H9 (cell line): ENCODE measurements around the gene SSBP3. TPM values are rescaled to one million over a fixed set of nuclear protein-coding genes. Genes with fewer than 3 reads are reported as not detected.

Source experiments
- DNase-seq: peaks from one replicate; pipeline ENCODE4 v3.0.0-alpha.2; 2017
- H2AFZ ChIP-seq: one replicate; pipeline ENCODE4 v1.6.1; 2013; ENCODE audit warnings: mild to moderate bottlenecking, low read length, control low read depth, moderate library complexity
- H2AK5ac ChIP-seq: 2 replicates; pipeline ENCODE4 v1.6.1; 2013; ENCODE audit warnings: low read length, control low read depth, mixed read lengths; ENCODE audit not compliant: insufficient read length
- H2BK120ac ChIP-seq: one replicate; pipeline ENCODE4 v1.6.1; 2013; ENCODE audit warnings: low read depth, mild to moderate bottlenecking, low read length, control low read depth, inconsistent platforms; ENCODE audit not compliant: poor library complexity, severe bottlenecking
- H2BK12ac ChIP-seq: 2 replicates; pipeline ENCODE4 v1.6.1; 2013; ENCODE audit warnings: low read length, control low read depth, mixed read lengths, low read depth; ENCODE audit not compliant: insufficient read length
- H2BK15ac ChIP-seq: 2 replicates; pipeline ENCODE4 v1.6.1; 2013; ENCODE audit warnings: low read depth, low read length, control low read depth
- H2BK20ac ChIP-seq: one replicate; pipeline ENCODE4 v1.6.1; 2013; ENCODE audit warnings: low read depth, mild to moderate bottlenecking, low read length, control low read depth, inconsistent platforms; ENCODE audit not compliant: poor library complexity, severe bottlenecking
- H2BK5ac ChIP-seq: 2 replicates; pipeline ENCODE4 v1.6.1; 2013; ENCODE audit warnings: low read length, control low read depth, mixed read lengths; ENCODE audit not compliant: insufficient read length
- H3K14ac ChIP-seq: 2 replicates; pipeline ENCODE4 v1.6.1; 2013; ENCODE audit warnings: low read length, control low read depth; ENCODE audit not compliant: insufficient read depth
- H3K18ac ChIP-seq: 2 replicates; pipeline ENCODE4 v1.6.1; 2013; ENCODE audit warnings: low read depth, mild to moderate bottlenecking, mixed read lengths, low read length, control low read depth; ENCODE audit not compliant: insufficient read length
- H3K23ac ChIP-seq: 2 replicates; pipeline ENCODE4 v1.6.1; 2013; ENCODE audit warnings: low read length, control low read depth, mixed read lengths, low read depth; ENCODE audit not compliant: insufficient read length
- H3K23me2 ChIP-seq: 2 replicates; pipeline ENCODE4 v1.6.1; 2013; ENCODE audit warnings: low read depth, mild to moderate bottlenecking, mixed read lengths, low read length, control low read depth; ENCODE audit not compliant: insufficient read length, poor library complexity, severe bottlenecking
- H3K27ac ChIP-seq: 2 replicates; pipeline ENCODE4 v1.5.1; 2013; ENCODE audit warnings: low read length, control low read depth, mixed read lengths, low read depth; ENCODE audit not compliant: insufficient read length
- H3K27me3 ChIP-seq: 2 replicates; pipeline ENCODE4 v1.6.1; 2013; ENCODE audit warnings: low read length, control low read depth, inconsistent platforms; ENCODE audit not compliant: insufficient read depth
- H3K4ac ChIP-seq: 2 replicates; pipeline ENCODE4 v1.6.1; 2013; ENCODE audit warnings: low read depth, mild to moderate bottlenecking, control low read depth, inconsistent platforms, low read length, moderate library complexity
- H3K4me1 ChIP-seq: 2 replicates; pipeline ENCODE4 v1.6.1; 2013; ENCODE audit warnings: low read length, control low read depth, inconsistent platforms; ENCODE audit not compliant: insufficient read depth
- H3K4me2 ChIP-seq: 2 replicates; pipeline ENCODE4 v1.6.1; 2013; ENCODE audit warnings: low read length, control low read depth, mixed read lengths; ENCODE audit not compliant: insufficient read length, insufficient read depth
- H3K56ac ChIP-seq: 2 replicates; pipeline ENCODE4 v1.6.1; 2013; ENCODE audit warnings: low read depth, mild to moderate bottlenecking, mixed read lengths, low read length, control low read depth; ENCODE audit not compliant: insufficient read length
- H3K79me1 ChIP-seq: 2 replicates; pipeline ENCODE4 v1.6.1; 2013; ENCODE audit warnings: low read depth, mild to moderate bottlenecking, moderate library complexity, low read length, control low read depth, inconsistent platforms; ENCODE audit not compliant: insufficient read depth, poor library complexity, severe bottlenecking
- H3K79me2 ChIP-seq: 2 replicates; pipeline ENCODE4 v1.6.1; 2013; ENCODE audit warnings: low read length, control low read depth, inconsistent platforms; ENCODE audit not compliant: insufficient read depth
- H3K9ac ChIP-seq: 2 replicates; pipeline ENCODE4 v1.6.1; 2013; ENCODE audit warnings: low read length, control low read depth, mixed read lengths; ENCODE audit not compliant: insufficient read length; ENCODE audit errors: extremely low read depth
- H3K9me3 ChIP-seq: one replicate; pipeline ENCODE4 v1.6.1; 2013; ENCODE audit warnings: low read depth, low read length, inconsistent platforms; ENCODE audit not compliant: control insufficient read depth
- H3T11ph ChIP-seq: one replicate; pipeline ENCODE4 v1.6.1; 2013; ENCODE audit warnings: mild to moderate bottlenecking, low read length, control low read depth, inconsistent platforms
- H4K20me1 ChIP-seq: one replicate; pipeline ENCODE4 v1.6.1; 2013; ENCODE audit not compliant: control insufficient read depth, insufficient read length, insufficient read depth
- H4K5ac ChIP-seq: 2 replicates; pipeline ENCODE4 v1.6.1; 2013; ENCODE audit warnings: low read depth, mild to moderate bottlenecking, mixed read lengths, low read length, control low read depth; ENCODE audit not compliant: insufficient read length
- H4K8ac ChIP-seq: replicated peaks from 2 replicates; pipeline ENCODE4 v1.6.1; 2013; ENCODE audit warnings: low read length, control low read depth, mixed read lengths, low read depth; ENCODE audit not compliant: insufficient read length
- H4K91ac ChIP-seq: 2 replicates; pipeline ENCODE4 v1.6.1; 2013; ENCODE audit warnings: low read depth, mild to moderate bottlenecking, moderate library complexity, mixed read lengths, low read length, control low read depth; ENCODE audit not compliant: insufficient read length
- H3K27ac Mint-ChIP-seq, 3 experiments: 2 replicates in 2 of 3; 3 replicates in 1 of 3; pipeline ENCODE4 v1.8.0; 2020 to 2021; ENCODE audit warnings: mixed read lengths in 3 of 3, mild to moderate bottlenecking in 1 of 3, moderate library complexity in 1 of 3
- H3K27me3 Mint-ChIP-seq: 2 replicates; pipeline ENCODE4 v1.8.0; 2021; ENCODE audit warnings: low read depth, mild to moderate bottlenecking, moderate library complexity, mixed read lengths
- H3K36me3 Mint-ChIP-seq, 3 experiments: 2 replicates in 2 of 3; 3 replicates in 1 of 3; pipeline ENCODE4 v1.8.0; 2020 to 2021; ENCODE audit warnings: low read depth in 3 of 3, mixed read lengths in 3 of 3; ENCODE audit not compliant: insufficient read depth in 1 of 3
- H3K4me1 Mint-ChIP-seq, 2 experiments: 2 replicates each; pipeline ENCODE4 v1.8.0; 2020; ENCODE audit warnings: mixed read lengths in 2 of 2
- H3K4me3 Mint-ChIP-seq, 2 experiments: 2 replicates in 1 of 2; 3 replicates in 1 of 2; pipeline ENCODE4 v1.8.0; 2020 to 2021; ENCODE audit warnings: mild to moderate bottlenecking in 2 of 2, mixed read lengths in 2 of 2, moderate library complexity in 1 of 2
- H3K9me3 Mint-ChIP-seq, 2 experiments: 2 replicates in 1 of 2; 3 replicates in 1 of 2; pipeline ENCODE4 v1.8.0; 2020; ENCODE audit warnings: mild to moderate bottlenecking in 2 of 2, mixed read lengths in 2 of 2, moderate library complexity in 1 of 2
- WGBS: extraction: QIAGEN DNeasy Blood & Tissue Kit; methylation state at CpG from one replicate; pipeline ENCODE4 v1.1.7; 2013; ENCODE audit warnings: missing lambda C conversion rate, low lambda C conversion rate, mixed read lengths; ENCODE audit not compliant: insufficient read length; ENCODE audit errors: extremely low coverage; 5-methylcytosine and 5-hydroxymethylcytosine counted together
- total RNA-seq: library from RNA; stranded (reverse); gene quantifications from 2 replicates; pipeline ENCODE4 v1.2.1, GENCODE V29; 2021
- TF ChIP-seq, protein P1 (sequence below): fragments of 200-600 bp; sonication (generic); conservative IDR thresholded peaks from 3 replicates; pipeline ENCODE4 v1.8.0; 2021; ENCODE audit warnings: antibody characterized with exemption, mild to moderate bottlenecking

The SSBP3 gene
- total RNA-seq, 1 experiment from 2014 or later: 126 TPM

DNA sequence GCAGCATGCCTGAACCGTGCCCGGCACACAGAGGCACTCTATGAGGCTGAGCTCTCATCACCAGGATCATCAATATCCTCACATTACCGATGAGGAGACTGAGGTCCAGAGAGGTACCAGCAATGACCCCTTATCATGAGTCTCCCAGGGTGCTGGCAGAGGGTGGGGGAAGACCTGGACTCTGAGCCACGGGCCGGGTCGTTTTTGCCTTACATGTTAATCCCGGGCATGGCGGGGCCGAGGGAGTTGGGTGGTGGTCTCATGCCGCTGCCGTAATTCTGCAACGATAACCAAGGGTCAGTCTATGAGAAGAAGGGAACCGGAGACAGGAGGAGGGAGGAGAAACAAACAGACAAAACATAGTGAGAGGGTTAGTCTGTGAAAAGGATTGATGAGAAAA is 163.2 kb downstream of the SSBP3 start:
- Histone ChIP-seq H3K27me3 (no peaks in the 10 kb centered on the region), H3K79me2 (no peaks in the 10 kb centered on the region), H3K27ac (no peak overlapping the region), H2AFZ (no peak overlapping the region), H2AK5ac (no peak overlapping the region), H3K4me2 (no peak overlapping the region), H2BK120ac (no peak overlapping the region), H3K56ac (no peak overlapping the region), H3K4ac (no peak overlapping the region), H2BK5ac (no peak overlapping the region), H3K9ac (no peak overlapping the region), H4K91ac (no peak overlapping the region), H3K4me1 (no peaks in the 10 kb centered on the region), H3K23ac (no peak overlapping the region), H4K8ac (no peak overlapping the region), H3K14ac (no peak overlapping the region), H3T11ph (no peak overlapping the region), H2BK20ac (no peak overlapping the region), H2BK12ac (no peak overlapping the region), H4K5ac (no peak overlapping the region), H2BK15ac (no peak overlapping the region), H3K18ac (no peak overlapping the region), H4K20me1 (no peaks in the 10 kb centered on the region), H3K23me2 (no peaks in the 10 kb centered on the region), H3K9me3 (no peaks in the 10 kb centered on the region), H3K79me1 (no peaks in the 10 kb centered on the region)
- DNase-seq: no peak
- Mint-ChIP-seq H3K9me3 (no peaks in the 10 kb centered on the region), H3K27me3 (no peaks in the 10 kb centered on the region), H3K4me3 (no peak overlapping the region; a peak in 1 of 5 replicates), H3K36me3 (peaks cover 28 to 59% (median 48%) of the 10 kb centered on the region in 3 experiments), H3K4me1 (no peaks in the 10 kb centered on the region), H3K27ac (peak overlapping the region in 2 of 3 experiments; percentile 78 to 91; a peak in 4 of 7 replicates)
- WGBS: no CpG with 5 or more reads among the region's 13 CpGs
- TF ChIP-seq, protein P1, sequence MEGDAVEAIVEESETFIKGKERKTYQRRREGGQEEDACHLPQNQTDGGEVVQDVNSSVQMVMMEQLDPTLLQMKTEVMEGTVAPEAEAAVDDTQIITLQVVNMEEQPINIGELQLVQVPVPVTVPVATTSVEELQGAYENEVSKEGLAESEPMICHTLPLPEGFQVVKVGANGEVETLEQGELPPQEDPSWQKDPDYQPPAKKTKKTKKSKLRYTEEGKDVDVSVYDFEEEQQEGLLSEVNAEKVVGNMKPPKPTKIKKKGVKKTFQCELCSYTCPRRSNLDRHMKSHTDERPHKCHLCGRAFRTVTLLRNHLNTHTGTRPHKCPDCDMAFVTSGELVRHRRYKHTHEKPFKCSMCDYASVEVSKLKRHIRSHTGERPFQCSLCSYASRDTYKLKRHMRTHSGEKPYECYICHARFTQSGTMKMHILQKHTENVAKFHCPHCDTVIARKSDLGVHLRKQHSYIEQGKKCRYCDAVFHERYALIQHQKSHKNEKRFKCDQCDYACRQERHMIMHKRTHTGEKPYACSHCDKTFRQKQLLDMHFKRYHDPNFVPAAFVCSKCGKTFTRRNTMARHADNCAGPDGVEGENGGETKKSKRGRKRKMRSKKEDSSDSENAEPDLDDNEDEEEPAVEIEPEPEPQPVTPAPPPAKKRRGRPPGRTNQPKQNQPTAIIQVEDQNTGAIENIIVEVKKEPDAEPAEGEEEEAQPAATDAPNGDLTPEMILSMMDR: no peak
